GM12873 (cell line): Measurements from ENCODE around the gene PAPSS2.

Source experiments
- TF ChIP-seq, protein P1 (sequence below): IDR thresholded peaks from 2 replicates; pipeline ENCODE4 v1.5.1; 2012; ENCODE audit warnings: low read depth, mild to moderate bottlenecking, moderate library complexity, low read length, control low read depth; ENCODE audit not compliant: insufficient read depth; ENCODE audit errors: missing control alignments

Gene PAPSS2

GRCh38 chr10:87713707-87714106 lies 54.0 kb downstream of the PAPSS2 start:
- TF ChIP-seq, protein P1, sequence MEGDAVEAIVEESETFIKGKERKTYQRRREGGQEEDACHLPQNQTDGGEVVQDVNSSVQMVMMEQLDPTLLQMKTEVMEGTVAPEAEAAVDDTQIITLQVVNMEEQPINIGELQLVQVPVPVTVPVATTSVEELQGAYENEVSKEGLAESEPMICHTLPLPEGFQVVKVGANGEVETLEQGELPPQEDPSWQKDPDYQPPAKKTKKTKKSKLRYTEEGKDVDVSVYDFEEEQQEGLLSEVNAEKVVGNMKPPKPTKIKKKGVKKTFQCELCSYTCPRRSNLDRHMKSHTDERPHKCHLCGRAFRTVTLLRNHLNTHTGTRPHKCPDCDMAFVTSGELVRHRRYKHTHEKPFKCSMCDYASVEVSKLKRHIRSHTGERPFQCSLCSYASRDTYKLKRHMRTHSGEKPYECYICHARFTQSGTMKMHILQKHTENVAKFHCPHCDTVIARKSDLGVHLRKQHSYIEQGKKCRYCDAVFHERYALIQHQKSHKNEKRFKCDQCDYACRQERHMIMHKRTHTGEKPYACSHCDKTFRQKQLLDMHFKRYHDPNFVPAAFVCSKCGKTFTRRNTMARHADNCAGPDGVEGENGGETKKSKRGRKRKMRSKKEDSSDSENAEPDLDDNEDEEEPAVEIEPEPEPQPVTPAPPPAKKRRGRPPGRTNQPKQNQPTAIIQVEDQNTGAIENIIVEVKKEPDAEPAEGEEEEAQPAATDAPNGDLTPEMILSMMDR = no peak

DNA sequence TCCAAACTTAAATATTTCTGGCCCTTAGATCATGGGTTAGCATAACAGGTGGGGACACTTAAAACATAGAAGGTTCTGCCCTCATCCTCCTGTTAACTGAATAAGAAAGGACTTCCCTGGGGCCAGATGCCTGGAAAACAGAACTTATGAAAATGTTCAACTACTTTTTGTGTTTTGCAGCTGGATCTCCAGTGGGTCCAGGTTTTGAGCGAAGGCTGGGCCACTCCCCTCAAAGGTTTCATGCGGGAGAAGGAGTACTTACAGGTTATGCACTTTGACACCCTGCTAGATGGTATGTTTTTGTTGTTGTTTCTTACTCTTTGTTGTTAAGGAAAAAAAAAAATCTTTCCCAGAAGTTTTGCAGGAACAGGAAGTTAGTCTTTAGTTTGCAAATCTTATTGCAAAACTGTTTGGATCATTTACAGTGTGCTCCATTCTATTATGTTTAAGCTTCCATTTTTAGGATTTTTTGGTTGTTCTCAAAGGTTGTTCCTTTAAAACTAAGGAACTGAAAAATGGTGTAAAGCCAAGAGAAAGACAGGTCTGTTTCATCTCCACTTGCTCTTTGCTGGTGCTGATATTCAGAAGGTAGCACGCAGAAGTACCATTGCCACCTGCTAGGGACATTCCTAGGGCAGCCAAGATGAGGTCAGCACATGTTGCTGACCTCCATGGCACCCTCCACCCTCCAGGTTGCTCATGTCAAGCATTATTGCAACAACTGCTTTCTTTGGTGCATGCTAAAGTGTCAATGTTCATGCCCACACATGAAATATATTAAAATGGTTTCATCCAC lies 56.1 kb downstream of the PAPSS2 start:
- TF ChIP-seq, protein P1 = no peak

- TF ChIP-seq, protein P1 = no peak
These were observed 56.6 kb downstream of the PAPSS2 start for GRCh38 chr10:87716348-87716670.

DNA sequence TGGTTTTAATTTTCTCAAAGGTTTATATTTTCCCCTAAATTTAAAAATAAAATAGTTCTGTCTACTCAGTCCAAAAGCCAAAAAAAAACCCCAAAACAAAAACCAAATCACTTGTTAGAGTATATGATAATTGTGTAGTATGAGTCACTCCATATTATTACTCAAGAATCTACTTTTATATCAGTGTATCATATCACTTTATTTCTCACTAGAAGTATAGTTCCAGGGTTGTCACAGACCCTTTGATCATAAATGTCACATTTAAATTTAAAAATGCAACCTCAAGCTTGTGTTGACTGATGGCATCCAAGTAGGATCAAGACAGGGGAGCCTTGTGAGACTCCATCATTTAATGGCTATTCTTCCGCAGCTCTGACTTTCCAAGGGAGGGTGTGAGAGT lies 61.0 kb downstream of the PAPSS2 start:
- TF ChIP-seq, protein P1 = no peak

DNA sequence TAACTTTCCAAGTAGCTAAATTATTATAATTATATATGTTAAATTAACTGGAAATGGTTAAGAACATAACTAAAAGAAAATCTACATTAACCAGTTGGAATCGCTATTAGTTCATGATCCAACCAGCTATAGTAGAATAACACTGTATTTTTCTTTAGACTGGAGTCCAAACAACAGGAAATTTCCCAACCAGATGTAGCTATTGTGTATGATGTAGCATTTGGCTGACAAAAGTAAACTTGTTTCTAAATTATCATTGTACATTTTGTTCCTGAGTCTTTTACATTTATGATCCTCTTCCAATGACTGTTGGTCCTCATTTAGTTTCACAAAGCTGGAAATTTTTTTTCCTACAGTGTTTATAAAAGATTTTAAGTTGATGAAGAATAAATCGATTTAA lies 62.1 kb downstream of the PAPSS2 start:
- TF ChIP-seq, protein P1 = no peak

GRCh38 chr10:87722716-87723115 lies 63.0 kb downstream of the PAPSS2 start:
- TF ChIP-seq, protein P1 = no peak

- TF ChIP-seq, protein P1 = no peak
These were observed 63.8 kb downstream of the PAPSS2 start for GRCh38 chr10:87723500-87723899.
